ENCODE results near the gene RPL13A. TPM values are rescaled to one million over a fixed set of nuclear protein-coding genes. Genes with fewer than 3 reads are reported as not detected.

RPL13A gene
- total and polyA plus RNA-seq, 2 of the 13 experiments (the other 11 are each of a cell fraction or from before 2014, with no cell fraction given): 2,601 to 3,407 TPM

DNA sequence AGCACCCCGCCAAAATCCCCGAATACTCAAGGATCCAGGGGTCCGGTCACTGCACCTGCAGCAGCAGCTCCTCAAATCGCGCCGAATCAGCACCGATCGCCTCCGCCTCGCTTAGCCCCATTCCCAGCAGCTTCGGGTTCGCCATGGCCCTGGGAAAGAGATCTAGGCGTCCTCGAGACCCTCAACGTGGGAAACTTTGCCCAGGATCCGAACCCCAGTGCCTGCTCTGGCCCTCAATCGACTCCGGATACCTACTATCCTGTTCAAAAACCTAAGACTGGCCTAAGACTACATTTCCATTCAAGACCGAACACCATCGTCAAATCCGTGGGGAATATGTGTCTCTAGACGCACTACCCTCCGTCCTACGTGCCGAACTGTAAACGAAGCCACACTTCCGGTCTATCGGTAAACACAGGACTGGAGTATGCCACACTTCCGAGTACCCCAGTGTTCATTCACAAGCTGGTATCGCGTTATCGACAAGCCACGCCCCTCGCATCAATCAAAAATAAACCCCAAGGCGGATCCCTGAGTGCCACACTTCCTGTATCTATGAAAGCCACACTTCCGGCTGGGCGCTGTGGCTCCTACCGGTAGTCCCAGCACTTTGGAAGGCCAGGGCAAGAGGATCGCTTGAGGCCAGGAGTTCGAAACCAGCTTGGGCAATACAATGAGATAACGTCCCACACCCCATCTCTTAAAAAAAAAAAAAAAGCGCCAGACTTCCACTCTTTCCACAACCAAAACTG lies 35.8 kb upstream of the RPL13A start, which contains the start of gene PIH1D1 (continued):
- 0 out of 2 replicates have a peak, but pooled peaks have one; percentile 58 for TF ChIP-seq AFF4 (CRISPR knock-in tag; IDR thresholded peaks at IDR 0.05)
- peak; percentile 93 for TF ChIP-seq POLR2G (IDR thresholded peaks at IDR 0.05; ENCODE audit: low read depth, low read length)
- TF ChIP-seq FOXP4 (CRISPR knock-in tag; IDR thresholded peaks at IDR 0.05): peak; percentile 72

Data from HepG2 (cell line).